ENCODE results near the gene USP40.
A peak's percentile ranks its signal among the peaks of the same experiment; 100 is the strongest.

Gene USP40

GRCh38 chr2:233538741-233539140 is 27.8 kb downstream of the USP40 start:
- no CpG with 5 or more reads among the region's 5 CpGs for WGBS, 2 donors (ENCODE audit: extremely low coverage in 2 of 2, insufficient read length in 2 of 2, insufficient replicate concordance in 1 of 2)
- H3K27ac ChIP-seq (replicated peaks; ENCODE audit: low read length) = no peak overlapping the region
- no peak overlapping the region for H4K91ac ChIP-seq (ENCODE audit: low read depth, low read length, poor library complexity)

GRCh38 chr2:233535271-233535670 is 31.3 kb downstream of the USP40 start:
- H3K36me3 ChIP-seq (replicated peaks in 1 of 2; ENCODE audit: control insufficient read depth in 2 of 2, insufficient read depth in 2 of 2, low read length in 2 of 2) = peaks cover 0 to 17% of the 10 kb centered on the region in 2 donors
- H3K27ac ChIP-seq (replicated peaks; ENCODE audit: low read length) = no peak overlapping the region
- H4K8ac ChIP-seq (ENCODE audit: low read depth, low read length) = no peak overlapping the region
- no peak overlapping the region for H2BK15ac ChIP-seq (ENCODE audit: low read length)
- no peak overlapping the region for H3K9ac ChIP-seq (ENCODE audit: low read depth, low read length, poor library complexity)
- H3K9me3 ChIP-seq (replicated peaks in 1 of 2; ENCODE audit: control insufficient read depth in 2 of 2, insufficient read depth in 1 of 2, low read depth in 1 of 2, low read length in 2 of 2) = no peaks in the 10 kb centered on the region
- H3K14ac ChIP-seq (ENCODE audit: low read length) = no peak overlapping the region
- H4K91ac ChIP-seq (ENCODE audit: low read depth, low read length, poor library complexity) = no peak overlapping the region
- H3K27me3 ChIP-seq (ENCODE audit: control insufficient read depth in 3 of 3, insufficient read depth in 3 of 3, low read depth in 1 of 3, low read length in 3 of 3) = no peaks in the 10 kb centered on the region
- DNase-seq (ENCODE audit: low spot score) = no peak
- H3K4me2 ChIP-seq (ENCODE audit: insufficient read depth, low read length, poor library complexity, severe bottlenecking) = no peak overlapping the region
- no peak overlapping the region for H3K18ac ChIP-seq (ENCODE audit: low read length)
- H2AK5ac ChIP-seq (ENCODE audit: low read depth, low read length) = no peak overlapping the region
- H2AFZ ChIP-seq (ENCODE audit: low read length) = no peak overlapping the region
- no peak overlapping the region for H3K4ac ChIP-seq (ENCODE audit: low read length)
- H2BK5ac ChIP-seq (ENCODE audit: low read length) = no peak overlapping the region
- H2BK12ac ChIP-seq (ENCODE audit: low read length) = no peak overlapping the region
- H3K79me1 ChIP-seq (ENCODE audit: low read depth, low read length) = no peaks in the 10 kb centered on the region
- no peak overlapping the region for H2BK120ac ChIP-seq (ENCODE audit: low read depth, low read length)
- H3K23ac ChIP-seq (ENCODE audit: low read depth, low read length, poor library complexity) = no peak overlapping the region
- H3K4me3 ChIP-seq (ENCODE audit: low read length in 2 of 2) = no peak overlapping the region
- H3K4me1 ChIP-seq (ENCODE audit: control insufficient read depth in 2 of 2, insufficient read depth in 1 of 2, low read depth in 1 of 2, low read length in 2 of 2) = peaks cover 2 to 7% of the 10 kb centered on the region in 2 donors

More at GRCh38 chr2:233538741-233539140, 27.8 kb downstream of the USP40 start:
- Histone ChIP-seq H3K23ac (ENCODE audit: low read depth, low read length, poor library complexity) (no peak overlapping the region), H3K27me3 (ENCODE audit: control insufficient read depth in 3 of 3, insufficient read depth in 3 of 3, low read depth in 1 of 3, low read length in 3 of 3) (no peaks in the 10 kb centered on the region), H2AK5ac (ENCODE audit: low read depth, low read length) (no peak overlapping the region), H3K9me3 (replicated peaks in 1 of 2; ENCODE audit: control insufficient read depth in 2 of 2, insufficient read depth in 1 of 2, low read depth in 1 of 2, low read length in 2 of 2) (no peaks in the 10 kb centered on the region), H4K8ac (ENCODE audit: low read depth, low read length) (no peak overlapping the region), H3K36me3 (replicated peaks in 1 of 2; ENCODE audit: control insufficient read depth in 2 of 2, insufficient read depth in 2 of 2, low read length in 2 of 2) (peaks cover 0 to 8% of the 10 kb centered on the region in 2 donors), H3K9ac (ENCODE audit: low read depth, low read length, poor library complexity) (no peak overlapping the region), H2BK12ac (ENCODE audit: low read length) (no peak overlapping the region), H3K4me1 (ENCODE audit: control insufficient read depth in 2 of 2, insufficient read depth in 1 of 2, low read depth in 1 of 2, low read length in 2 of 2) (peaks cover 0 to 2% of the 10 kb centered on the region in 2 donors), H2AFZ (ENCODE audit: low read length) (no peak overlapping the region), H2BK5ac (ENCODE audit: low read length) (no peak overlapping the region), H3K4ac (ENCODE audit: low read length) (no peak overlapping the region), H3K18ac (ENCODE audit: low read length) (no peak overlapping the region), H3K4me2 (ENCODE audit: insufficient read depth, low read length, poor library complexity, severe bottlenecking) (no peak overlapping the region), H2BK120ac (ENCODE audit: low read depth, low read length) (no peak overlapping the region), H2BK15ac (ENCODE audit: low read length) (no peak overlapping the region), H3K79me1 (ENCODE audit: low read depth, low read length) (no peaks in the 10 kb centered on the region), H3K14ac (ENCODE audit: low read length) (no peak overlapping the region), H3K4me3 (ENCODE audit: low read length in 2 of 2) (no peak overlapping the region)
- DNase-seq (ENCODE audit: low spot score) = no peak

- WGBS, 2 donors (ENCODE audit: extremely low coverage in 2 of 2, insufficient read length in 2 of 2, insufficient replicate concordance in 1 of 2) = no CpG with 5 or more reads among the region's 1 CpG
- Histone ChIP-seq H2AK5ac (ENCODE audit: low read depth, low read length) (no peak overlapping the region), H3K4ac (ENCODE audit: low read length) (no peak overlapping the region), H3K4me1 (ENCODE audit: control insufficient read depth in 2 of 2, insufficient read depth in 1 of 2, low read depth in 1 of 2, low read length in 2 of 2) (peaks cover 2 to 7% of the 10 kb centered on the region in 2 donors), H4K8ac (ENCODE audit: low read depth, low read length) (no peak overlapping the region), H3K27me3 (ENCODE audit: control insufficient read depth in 3 of 3, insufficient read depth in 3 of 3, low read depth in 1 of 3, low read length in 3 of 3) (no peaks in the 10 kb centered on the region), H3K4me2 (ENCODE audit: insufficient read depth, low read length, poor library complexity, severe bottlenecking) (no peak overlapping the region), H3K4me3 (ENCODE audit: low read length in 2 of 2) (no peak overlapping the region), H2BK12ac (ENCODE audit: low read length) (no peak overlapping the region), H3K14ac (ENCODE audit: low read length) (no peak overlapping the region), H2BK15ac (ENCODE audit: low read length) (no peak overlapping the region), H2BK5ac (ENCODE audit: low read length) (no peak overlapping the region), H3K9ac (ENCODE audit: low read depth, low read length, poor library complexity) (no peak overlapping the region), H3K18ac (ENCODE audit: low read length) (no peak overlapping the region), H4K91ac (ENCODE audit: low read depth, low read length, poor library complexity) (no peak overlapping the region), H3K23ac (ENCODE audit: low read depth, low read length, poor library complexity) (no peak overlapping the region), H3K36me3 (replicated peaks in 1 of 2; ENCODE audit: control insufficient read depth in 2 of 2, insufficient read depth in 2 of 2, low read length in 2 of 2) (peaks cover 0 to 12% of the 10 kb centered on the region in 2 donors), H2AFZ (ENCODE audit: low read length) (no peak overlapping the region), H3K9me3 (replicated peaks in 1 of 2; ENCODE audit: control insufficient read depth in 2 of 2, insufficient read depth in 1 of 2, low read depth in 1 of 2, low read length in 2 of 2) (no peaks in the 10 kb centered on the region), H2BK120ac (ENCODE audit: low read depth, low read length) (no peak overlapping the region), H3K79me1 (ENCODE audit: low read depth, low read length) (no peaks in the 10 kb centered on the region), H3K27ac (replicated peaks; ENCODE audit: low read length) (no peak overlapping the region)
- DNase-seq (ENCODE audit: low spot score) = no peak
Measured at GRCh38 chr2:233532971-233533370, 33.6 kb downstream of the USP40 start.

GRCh38 chr2:233531955-233532354 is 34.6 kb downstream of the USP40 start:
- DNase-seq (ENCODE audit: low spot score) = no peak
- Histone ChIP-seq H2AK5ac (ENCODE audit: low read depth, low read length) (no peak overlapping the region), H4K91ac (ENCODE audit: low read depth, low read length, poor library complexity) (no peak overlapping the region), H2AFZ (ENCODE audit: low read length) (peak overlapping the region; percentile 71), H3K9me3 (replicated peaks in 1 of 2; ENCODE audit: control insufficient read depth in 2 of 2, insufficient read depth in 1 of 2, low read depth in 1 of 2, low read length in 2 of 2) (no peaks in the 10 kb centered on the region), H3K27me3 (ENCODE audit: control insufficient read depth in 3 of 3, insufficient read depth in 3 of 3, low read depth in 1 of 3, low read length in 3 of 3) (no peaks in the 10 kb centered on the region), H2BK12ac (ENCODE audit: low read length) (no peak overlapping the region), H3K23ac (ENCODE audit: low read depth, low read length, poor library complexity) (no peak overlapping the region), H3K14ac (ENCODE audit: low read length) (no peak overlapping the region), H3K9ac (ENCODE audit: low read depth, low read length, poor library complexity) (no peak overlapping the region), H3K36me3 (replicated peaks in 1 of 2; ENCODE audit: control insufficient read depth in 2 of 2, insufficient read depth in 2 of 2, low read length in 2 of 2) (peaks cover 0 to 12% of the 10 kb centered on the region in 2 donors), H3K4ac (ENCODE audit: low read length) (no peak overlapping the region), H3K79me1 (ENCODE audit: low read depth, low read length) (no peaks in the 10 kb centered on the region), H3K4me1 (ENCODE audit: control insufficient read depth in 2 of 2, insufficient read depth in 1 of 2, low read depth in 1 of 2, low read length in 2 of 2) (peaks cover 2 to 7% of the 10 kb centered on the region in 2 donors), H3K18ac (ENCODE audit: low read length) (no peak overlapping the region), H3K27ac (replicated peaks; ENCODE audit: low read length) (no peak overlapping the region), H2BK15ac (ENCODE audit: low read length) (no peak overlapping the region), H2BK5ac (ENCODE audit: low read length) (no peak overlapping the region), H2BK120ac (ENCODE audit: low read depth, low read length) (no peak overlapping the region), H4K8ac (ENCODE audit: low read depth, low read length) (no peak overlapping the region), H3K4me2 (ENCODE audit: insufficient read depth, low read length, poor library complexity, severe bottlenecking) (no peak overlapping the region), H3K4me3 (ENCODE audit: low read length in 2 of 2) (no peak overlapping the region)
- no CpG with 5 or more reads among the region's 6 CpGs for WGBS, 2 donors (ENCODE audit: extremely low coverage in 2 of 2, insufficient read length in 2 of 2, insufficient replicate concordance in 1 of 2)

All from neuronal stem cell (in vitro differentiated cells).